KBM-7 (cell line): Measurements from ENCODE around the gene ZNF140.
A peak's percentile ranks its signal among the peaks of the same experiment; 100 is the strongest.

Source experiments
- DNase-seq: peaks from one replicate; pipeline ENCODE4 v3.0.0-alpha.2; 2015
- in situ Hi-C: fragments of 300-500 bp; cut with MboI; formaldehyde crosslinking; loops from 2 replicates; pipeline ENCODE4 v1.14.3; 2020; ENCODE audit warnings: low sequenced_read_pairs, low pct_unique_long_range_greater_than_20kb, mixed read lengths

ZNF140 gene

DNA sequence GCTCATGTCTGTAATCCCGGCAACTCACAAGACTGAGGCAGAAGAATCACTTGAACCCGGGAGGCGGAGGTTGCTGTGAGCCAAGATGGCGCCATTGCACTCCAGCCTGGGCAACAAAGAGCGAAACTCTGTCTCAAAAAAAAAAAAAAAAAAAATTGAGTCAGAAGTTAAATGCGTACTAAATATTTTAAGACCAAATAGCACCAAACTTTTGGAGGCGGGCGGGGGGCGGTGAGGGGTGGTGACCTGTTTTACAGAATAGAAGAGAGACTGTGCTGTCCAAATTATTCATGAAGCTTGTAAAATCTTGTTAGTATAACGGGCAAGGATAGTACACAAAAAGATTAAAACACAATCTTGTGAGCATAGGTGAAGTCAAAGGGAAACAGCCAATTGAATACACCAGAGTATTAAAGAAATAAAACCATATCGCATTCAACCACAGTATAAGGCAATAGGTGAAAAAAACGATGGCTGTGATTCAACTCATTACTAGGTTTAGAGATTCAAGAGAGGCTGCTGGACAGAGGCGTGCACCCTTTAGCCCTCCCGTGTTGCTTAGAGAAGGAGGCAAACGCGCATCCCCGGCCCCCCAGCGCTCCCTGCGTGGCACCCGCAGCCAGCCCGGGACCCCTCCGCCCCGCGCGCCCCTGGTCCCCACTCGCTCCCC lies 48.8 kb downstream of the ZNF140 start:
- no peak for DNase-seq
- in situ Hi-C loops, result no loop called here

DNA sequence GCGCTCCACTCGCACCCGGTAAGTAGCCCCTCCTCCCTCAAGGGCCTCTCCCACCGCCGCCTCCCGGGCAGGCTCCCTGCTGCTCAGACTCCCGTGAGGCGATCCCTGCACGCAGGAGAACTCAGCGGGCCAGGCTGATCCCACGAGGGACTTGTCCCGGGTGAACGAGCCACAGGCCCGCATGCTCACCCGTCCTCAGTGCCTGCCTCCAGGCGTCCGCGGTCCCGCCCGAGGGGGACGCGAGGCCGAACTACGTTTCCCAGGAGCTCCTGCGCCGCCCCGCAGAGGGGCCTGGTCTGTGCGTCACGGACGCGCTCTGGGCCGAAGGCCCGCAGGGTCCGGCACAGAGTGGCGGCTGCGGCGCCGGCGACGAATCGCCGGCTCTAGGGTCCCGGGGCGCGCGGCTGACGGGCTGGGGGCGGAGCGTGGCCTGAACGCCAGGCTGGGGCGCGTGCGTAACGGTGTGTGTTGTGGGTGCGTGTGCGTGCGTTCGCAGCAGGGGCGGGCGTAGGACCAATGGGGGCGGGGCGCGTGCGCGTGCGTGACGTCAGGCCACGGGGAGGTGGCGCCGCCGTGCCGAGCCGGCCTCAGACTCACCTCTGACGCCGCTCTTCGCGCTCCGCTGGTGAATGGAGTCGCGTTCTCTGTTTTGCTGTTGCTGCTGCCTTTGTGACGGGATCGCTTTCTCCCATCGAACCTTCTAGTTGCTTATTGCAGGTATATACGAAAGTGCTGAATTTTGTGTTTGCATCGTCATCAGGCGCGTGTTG lies 49.5 kb downstream of the ZNF140 start, which contains the start of the genes ZNF10 and ZNF891:
Gene ZNF10, plus strand, starts transcription at position 590 of the 770 bp plus-strand sequence. CDS start 13,866 bp downstream, outside the sequence.
Gene ZNF891, minus strand, starts transcription at position 237 of the 770 bp plus-strand sequence. CDS start 8,356 bp downstream, outside the sequence.
- peak; percentile 96 for DNase-seq
- in situ Hi-C loops, result no loop called here

DNA sequence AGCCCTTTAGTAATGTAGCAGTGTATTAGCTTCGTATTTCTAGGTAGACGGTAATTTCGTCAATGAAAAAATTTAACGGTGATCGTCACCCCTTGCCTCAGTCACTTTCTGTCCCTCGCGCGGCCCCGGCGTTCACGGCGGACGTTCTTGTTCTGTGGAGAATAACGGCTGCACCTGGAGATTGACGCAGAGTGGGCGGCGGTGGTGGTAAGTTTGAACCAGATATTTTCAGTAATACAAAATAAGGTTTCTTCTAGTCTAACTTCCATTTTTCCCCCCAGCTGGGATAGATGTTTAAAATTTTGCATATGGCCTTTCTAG lies 50.0 kb downstream of the ZNF140 start:
- in situ Hi-C loops, result no loop called here
- no peak for DNase-seq

DNA sequence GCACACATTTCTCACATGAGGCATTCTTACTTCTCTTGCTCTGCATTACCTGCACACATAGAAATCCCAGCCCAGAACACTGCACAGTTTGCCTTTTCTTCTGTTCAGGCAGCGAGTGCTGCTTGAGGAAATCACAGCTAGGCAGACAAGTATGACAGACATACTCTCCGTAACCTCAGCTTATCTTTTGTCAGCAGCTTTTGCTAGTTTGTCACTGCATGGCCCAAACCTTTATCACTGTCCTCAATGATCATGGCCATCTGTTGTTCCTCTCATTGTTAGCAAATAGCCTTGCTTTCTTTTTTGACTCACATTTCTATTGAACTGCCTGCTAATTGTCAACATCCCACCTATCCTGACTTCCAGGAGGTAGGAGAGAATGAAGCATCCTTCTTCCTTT lies 55.0 kb downstream of the ZNF140 start:
- in situ Hi-C loops, result no loop called here
- DNase-seq, result no peak

DNA sequence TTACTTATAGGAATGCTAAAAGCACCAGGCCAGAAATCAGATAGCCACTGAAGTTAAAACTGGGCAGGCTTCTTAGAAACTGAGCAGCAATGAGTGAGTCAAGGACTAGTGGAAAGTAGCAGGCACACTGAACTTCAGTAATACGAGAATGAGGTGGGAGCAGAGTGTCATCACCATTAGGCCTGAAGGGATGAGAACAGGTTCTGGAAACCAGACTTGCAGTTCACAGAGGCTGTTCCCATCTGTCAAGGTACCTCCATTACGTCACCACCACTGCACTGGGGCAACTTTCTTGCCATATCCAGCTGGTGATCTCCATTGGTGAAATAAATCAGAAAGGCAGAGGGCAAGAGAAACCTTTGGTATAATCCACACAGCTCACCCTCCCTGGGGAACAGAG lies 65.3 kb downstream of the ZNF140 start:
- DNase-seq, result no peak
- in situ Hi-C loops, result no loop called here

DNA sequence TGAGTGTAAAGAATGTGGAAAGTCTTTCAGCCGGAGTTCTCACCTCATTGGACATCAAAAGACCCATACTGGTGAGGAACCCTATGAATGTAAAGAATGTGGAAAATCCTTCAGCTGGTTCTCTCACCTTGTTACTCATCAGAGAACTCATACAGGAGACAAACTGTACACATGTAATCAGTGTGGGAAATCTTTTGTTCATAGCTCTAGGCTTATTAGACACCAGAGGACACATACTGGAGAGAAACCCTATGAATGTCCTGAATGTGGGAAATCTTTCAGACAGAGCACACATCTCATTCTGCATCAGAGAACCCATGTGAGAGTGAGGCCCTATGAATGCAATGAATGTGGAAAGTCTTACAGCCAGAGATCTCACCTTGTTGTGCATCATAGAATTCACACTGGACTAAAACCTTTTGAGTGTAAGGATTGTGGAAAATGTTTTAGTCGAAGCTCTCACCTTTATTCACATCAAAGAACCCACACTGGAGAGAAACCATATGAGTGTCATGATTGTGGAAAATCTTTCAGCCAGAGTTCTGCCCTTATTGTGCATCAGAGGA lies 75.5 kb downstream of the ZNF140 start:
- in situ Hi-C loops, result no loop called here
- no peak for DNase-seq
